ENCODE results near the gene THSD4.

THSD4 gene

DNA sequence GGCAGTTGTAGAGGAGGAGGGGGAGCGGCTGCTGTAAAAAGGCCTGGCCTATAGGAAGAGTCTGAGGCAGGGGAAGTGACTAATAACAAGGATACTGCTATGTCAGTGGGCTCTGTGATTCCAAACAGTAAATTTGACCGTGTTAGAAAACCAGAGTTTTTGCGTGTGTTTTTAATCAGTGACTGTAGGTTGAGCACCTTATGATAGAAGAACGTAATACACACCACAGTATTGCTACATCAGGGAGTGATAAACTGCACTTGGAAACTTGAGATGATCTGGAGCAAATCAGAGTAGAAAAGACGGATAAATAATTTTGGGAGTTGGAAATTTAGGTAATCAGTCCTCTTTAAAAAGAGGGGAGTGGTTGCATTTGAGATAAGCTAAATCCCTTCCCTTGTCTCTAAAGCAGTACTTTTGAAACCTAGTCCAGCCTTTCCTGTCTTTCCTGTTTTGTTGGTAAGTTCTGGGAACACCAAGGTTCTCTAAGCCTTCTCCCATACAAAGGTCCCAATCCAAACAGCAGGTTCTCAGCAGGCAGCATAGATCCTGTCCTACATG is 564.6 kb downstream of the THSD4 start:
- no peak for DNase-seq

DNA sequence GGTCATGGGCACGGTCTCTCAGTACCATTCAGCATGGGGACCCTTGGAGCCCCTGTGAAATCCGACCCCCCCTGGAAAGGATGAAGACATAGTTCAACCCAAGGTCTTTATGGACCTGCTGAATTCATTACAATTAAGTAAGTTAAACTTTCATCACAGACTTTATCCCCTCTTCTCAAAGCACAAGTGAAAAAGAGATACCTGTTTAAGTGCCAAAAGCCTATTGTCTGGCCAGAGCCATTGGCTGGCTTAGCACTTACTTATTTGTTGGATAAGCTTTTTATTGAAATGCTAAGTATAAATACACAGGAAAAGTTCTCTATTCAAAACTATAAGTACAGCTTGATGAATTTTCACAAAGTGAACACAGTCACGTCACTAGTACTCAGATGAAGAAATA is 566.7 kb downstream of the THSD4 start:
- DNase-seq: no peak

DNA sequence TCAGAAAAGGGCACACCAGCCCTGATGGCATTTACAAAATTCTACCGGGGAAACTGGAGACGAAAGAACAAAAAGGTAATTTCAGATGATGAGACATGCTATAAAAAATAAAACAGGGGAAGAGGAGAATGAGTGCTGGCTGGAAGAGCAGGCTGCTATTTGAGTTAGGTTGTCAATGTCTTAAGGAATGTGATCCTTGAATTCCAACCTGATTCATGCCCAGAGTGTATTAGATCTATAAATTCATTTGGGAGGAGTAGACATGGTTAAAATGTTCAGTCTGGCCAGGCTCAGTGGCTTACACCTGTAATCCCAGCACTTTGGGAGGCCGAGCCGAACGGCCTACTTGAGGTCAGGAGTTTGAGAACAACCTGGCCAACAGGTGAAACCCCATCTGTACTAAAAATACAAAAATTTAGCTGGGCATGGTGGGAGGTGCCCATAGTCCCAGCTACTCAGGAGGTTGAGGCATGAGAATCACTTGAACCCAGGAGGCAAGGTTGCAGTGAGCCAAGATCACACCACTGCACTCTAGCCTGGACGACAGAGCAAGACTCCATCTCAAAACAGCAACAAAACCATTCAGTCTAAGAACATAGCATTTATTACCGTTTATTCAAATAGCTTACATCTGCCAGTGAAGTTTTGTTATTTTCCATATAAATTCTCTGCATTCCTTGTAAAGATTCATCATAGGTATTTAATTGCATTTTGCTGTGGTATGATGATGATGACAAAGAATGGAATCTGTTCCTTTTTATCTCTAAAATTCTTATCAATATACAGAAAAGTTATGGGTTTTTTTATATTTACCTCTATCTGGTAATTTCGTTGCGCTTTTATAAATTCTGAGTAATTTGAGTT is 568.4 kb downstream of the THSD4 start:
- no peak for DNase-seq

DNA sequence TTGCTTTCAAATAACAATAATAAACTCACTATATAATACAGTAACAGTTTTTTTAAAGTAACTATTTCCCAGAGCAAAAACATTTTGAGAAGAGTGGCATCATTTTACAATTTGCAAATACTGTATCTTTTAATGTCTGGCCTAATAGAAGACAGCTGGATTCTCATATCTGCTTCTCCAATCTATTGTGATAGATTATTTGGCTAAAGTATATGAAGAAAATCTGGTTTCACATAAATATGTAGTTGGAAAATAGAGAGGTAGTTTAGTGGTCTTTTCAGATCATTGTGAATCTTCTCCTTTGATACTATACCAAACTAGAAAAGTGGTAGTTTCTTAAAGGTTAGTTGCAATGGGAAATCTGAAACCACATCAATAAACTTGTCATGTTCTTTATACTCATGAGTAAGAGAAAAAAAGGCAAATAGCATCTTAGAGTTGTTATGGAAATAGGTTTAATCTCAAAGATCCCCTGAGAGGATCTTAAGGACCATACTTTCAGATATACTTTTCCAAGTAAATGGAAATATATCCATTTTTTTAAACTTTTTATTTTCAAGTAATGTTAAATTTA is 570.2 kb downstream of the THSD4 start:
- DNase-seq: no peak

DNA sequence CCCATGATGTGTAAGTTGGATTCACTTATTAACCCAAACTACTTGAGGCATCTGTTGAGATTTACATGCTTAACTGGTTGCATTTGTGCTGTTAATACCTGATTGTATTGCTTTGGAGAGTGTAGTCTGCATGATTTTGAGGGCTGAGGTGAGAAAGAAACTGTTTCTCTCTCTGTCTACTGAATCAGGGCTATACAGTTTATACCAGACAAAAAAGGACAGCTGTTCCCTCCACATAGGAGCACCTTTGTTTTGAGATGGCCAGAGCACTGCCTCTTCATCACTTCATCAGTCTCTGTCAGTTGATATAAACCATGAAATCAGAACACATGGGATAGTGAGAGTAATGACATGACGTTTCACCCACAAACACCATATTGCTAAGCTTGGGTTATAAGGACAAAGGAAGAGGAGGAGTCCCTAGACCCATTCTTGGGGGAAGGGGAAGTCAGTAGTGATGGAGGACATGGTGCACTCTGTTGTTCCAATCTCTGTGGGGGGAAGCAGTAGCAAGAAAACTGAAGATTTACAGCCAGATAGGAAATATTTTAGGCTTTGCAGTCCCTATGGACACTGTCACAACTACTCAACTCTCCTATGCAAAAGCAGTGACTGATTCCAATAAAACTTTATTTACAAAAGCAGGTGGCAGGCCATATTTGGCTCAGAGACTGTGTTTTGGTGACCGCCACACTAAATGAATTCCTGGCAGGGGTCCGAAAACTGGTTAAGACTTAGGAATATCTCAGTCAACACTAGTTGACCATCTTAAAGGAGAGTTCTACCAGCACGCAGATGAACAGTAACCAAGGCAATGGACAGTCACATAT is 571.2 kb downstream of the THSD4 start:
- no peak for DNase-seq

DNA sequence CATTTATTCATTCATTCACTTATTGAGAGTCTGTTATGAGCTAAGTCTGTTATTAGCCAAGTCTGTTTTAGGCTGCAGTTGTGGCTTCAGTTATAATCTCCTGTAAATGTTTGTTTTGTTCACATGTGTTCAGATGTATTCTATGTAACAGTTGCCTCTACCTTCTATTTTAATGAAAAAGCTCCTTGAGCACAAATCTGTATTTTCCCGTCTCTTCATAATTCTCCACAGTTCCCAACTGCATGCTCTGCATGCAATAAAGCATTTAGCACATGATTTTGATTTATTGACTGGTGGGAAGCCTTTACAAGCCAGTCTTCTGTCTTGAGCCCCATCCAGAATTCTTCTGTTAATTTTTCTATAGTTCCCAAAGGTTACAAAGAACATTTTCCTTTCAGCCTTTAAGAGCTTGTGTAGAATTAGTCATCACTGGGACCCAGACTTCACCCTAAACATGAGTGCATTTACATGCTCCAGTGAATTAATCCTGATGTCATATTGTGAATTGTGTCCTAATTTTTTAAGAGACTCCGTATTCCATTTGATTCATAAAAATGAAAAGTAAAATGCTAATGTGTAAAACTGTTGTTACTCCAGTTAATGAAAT is 572.7 kb downstream of the THSD4 start:
- DNase-seq: no peak

DNA sequence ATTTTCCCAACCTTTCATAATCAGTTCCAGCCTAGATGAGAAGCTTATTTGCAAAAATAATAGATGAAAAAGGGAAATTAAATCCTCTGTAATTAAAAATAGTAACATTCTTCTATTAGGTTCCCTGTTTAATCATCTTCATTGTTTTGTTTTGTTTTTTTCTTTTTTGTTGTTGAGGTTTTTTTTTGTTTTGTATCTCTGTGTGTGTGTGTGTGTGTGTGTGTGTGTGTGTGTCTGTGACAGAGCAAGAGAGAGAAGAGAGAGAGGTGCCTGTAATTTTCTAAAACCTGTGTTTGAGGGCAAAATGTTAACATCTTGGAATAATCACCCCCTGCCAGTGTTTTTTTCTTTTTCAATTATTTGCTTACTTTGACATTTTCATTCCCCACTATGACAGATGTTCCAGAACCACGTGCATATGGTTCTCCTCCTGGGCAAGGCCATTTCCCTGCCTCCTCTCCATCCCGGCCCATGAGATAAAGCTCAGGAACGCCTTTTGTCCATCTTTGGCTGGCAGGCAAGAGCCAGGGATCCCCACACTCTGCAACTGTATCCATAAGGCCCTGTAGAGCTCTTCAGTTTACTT is 573.3 kb downstream of the THSD4 start:
- DNase-seq: no peak

DNA sequence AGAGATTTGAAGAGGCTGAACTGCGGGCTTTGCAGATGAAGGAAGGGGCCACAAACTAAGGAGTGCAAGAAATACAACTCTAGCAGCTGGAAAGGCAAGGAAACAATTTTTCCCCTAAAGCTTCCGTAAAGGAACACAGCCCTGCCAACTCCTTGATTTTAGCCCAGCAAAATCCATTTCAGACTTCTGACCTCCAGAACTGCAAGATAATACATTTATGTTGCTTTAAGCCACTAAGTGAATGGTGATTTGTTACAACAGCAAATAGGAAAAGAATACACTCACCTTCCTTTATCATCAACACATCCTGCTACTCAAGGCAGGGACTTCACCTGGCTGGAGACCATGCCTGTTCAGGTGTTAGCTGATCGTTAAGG is 575.8 kb downstream of the THSD4 start:
- DNase-seq: no peak

DNA sequence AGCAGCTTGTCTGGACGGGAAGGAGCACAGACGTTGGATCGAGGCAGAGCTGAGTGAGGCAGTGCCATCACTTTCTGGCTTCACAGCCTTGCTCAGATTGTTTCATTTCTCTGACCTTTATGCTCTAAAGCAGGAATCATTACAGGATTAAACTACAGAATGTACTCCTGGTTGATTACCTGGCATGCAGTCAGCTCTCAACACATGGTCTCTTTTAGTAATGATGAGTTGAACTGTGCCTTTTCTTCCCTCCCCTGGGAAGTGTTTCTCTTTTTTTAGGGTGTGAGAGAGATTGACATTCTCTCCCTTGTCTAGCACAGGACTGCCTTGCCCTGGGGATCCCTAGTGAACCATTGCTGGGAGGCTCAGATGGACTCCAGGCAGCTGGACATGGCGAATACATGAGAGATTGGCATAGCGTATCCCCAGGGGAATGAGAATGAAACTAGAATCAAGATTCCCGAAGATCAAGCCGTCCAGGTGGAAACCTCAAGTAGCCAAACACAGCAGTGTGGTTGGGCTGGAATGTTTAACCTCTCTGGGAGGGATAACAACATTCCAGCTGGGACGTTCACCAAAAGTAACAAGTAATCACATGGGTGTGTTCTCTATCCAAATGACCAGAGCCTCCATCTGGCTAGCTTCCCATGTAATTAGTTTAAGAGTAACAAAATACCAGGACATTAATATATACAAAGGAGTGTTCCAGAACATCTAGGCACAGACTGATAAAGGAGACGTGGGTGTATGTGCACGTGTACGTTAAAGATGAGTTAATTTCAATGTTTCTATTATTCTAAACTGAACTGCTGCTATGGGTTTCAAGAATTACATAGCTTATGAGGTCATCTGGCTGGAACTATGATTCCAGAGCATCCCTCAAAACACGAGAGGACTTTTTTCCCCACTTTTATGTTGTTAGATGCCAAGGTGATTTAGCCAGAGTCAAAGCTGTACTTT is 576.5 kb downstream of the THSD4 start:
- no peak for DNase-seq

DNA sequence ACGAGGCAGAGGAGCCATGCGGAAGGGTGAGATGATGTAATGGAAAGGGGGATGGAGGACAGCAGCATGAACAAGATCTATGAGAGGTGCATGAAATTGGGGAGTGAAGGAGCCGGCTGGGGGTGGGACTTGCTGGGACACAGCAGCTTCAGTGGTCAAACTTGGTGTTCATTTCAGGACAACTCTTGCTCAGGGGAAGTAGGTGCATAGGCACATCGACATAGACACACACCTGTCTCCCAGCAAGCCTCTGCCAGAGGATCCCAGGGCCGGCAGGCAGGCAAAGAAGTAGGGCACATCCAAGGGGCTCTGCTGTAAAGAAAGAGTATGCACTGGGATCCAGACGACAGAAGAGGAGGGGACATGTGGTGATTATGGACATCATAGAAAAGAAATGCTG is 582.0 kb downstream of the THSD4 start:
- no peak for DNase-seq

DNA sequence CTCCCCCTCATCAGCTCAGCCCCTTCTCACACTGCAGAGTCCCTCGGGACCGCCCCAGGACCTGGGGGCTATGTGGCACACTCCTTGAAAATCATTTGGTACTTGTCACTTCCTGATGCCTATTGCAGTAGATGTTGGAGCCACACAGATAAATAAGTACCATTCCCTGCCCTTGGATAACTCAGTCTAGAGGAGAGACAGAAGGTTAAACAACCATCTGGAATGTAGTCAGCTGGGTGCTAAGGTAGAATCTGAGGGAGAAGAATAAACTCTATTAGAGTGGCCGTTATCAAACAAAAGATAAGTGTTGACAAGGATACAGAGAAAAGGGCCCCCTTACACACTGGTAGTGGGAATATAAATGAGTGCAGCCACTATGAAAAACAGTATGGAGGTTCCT is 582.8 kb downstream of the THSD4 start:
- no peak for DNase-seq

DNA sequence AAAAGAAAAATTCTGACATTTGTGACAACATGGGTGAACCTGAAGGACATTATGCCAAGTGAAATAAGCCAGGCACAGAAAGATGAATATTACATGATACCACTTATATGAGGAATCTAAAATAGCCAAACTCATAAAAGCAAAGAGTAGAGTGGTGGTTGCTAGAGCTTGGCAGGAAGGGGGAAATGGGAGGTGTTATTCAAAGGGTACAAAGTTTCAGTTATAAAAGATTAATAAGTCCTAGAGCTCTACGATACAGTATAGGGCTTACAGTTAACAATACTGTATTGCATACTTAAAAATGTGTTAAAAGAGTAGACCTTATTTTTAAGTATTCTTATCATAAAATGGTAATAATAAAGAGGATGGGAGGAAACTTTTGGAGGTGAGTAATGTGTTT is 583.5 kb downstream of the THSD4 start:
- no peak for DNase-seq

DNA sequence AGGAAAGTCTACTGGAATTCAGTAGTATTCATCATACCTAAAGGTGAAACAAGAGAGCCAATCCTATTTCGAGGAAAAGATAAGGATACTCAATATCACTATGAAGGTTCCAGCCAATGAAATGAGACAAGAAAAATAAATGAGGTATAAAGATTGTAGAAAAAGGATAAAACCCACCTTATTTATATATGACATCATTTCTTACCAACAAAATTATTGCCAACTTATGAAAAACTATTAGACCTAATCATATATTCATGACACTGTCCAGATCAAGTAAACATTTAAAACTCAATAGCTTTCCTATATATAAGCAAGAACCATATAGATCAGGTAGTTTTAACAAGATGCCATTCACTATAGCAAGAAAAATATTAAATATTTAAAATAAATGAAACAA is 584.7 kb downstream of the THSD4 start:
- no peak for DNase-seq

DNA sequence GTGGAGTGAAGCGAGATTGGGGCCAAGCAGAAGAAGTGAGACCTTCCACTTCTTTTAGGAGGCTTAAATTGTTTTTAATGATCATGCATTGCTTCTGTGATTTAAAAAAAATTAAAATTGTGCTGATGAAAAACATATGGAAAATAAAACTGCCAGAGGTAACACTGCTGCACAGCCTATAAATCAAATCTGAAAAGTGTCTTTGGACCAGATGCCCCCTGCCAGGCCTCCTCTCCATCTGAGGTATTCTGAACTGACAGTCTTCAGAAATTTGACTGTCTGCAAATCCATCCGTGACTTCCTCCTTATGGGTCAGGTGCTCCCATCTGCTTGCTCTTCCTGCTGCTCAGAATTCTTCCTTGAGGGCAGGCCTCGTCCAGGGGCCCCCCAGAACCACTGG is 586.5 kb downstream of the THSD4 start:
- no peak for DNase-seq

DNA sequence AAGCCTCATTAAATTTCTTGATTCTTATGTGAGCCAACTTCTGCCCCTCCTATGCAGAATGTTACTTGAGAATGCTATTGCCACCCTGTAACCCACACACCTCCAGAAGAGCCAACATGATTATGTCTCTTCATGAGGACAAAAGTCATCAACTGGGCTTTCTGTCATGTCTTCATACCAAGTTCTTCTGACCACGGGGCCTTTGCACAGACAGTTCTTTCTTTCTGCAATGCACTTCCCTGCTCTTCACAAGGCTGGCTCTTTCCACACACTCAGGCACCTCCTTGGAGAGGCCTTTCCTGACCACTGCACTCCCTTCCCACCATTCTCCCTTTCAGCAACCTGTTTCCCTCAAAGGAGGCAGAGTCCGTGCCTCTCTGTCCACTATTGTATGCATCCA is 587.2 kb downstream of the THSD4 start:
- DNase-seq: no peak

DNA sequence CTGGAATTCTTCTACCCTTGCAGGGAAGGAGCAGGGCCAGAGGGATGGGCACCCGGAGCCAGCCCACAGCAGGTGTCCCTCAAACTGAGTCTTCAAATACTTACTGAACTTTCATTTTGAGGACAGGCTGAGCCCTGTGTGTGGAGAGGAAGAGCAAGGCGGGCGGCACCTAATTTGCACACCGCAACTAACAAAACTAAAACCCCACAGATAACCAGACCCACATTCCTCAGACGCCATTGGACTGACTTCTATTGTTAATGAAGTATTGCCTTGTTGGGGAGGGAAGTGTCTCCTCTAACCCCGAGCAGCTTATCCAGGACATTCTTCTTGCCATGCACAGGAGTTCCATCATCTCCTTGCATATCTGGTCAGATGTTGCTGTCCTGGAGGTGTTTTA is 589.9 kb downstream of the THSD4 start:
- DNase-seq: no peak

DNA sequence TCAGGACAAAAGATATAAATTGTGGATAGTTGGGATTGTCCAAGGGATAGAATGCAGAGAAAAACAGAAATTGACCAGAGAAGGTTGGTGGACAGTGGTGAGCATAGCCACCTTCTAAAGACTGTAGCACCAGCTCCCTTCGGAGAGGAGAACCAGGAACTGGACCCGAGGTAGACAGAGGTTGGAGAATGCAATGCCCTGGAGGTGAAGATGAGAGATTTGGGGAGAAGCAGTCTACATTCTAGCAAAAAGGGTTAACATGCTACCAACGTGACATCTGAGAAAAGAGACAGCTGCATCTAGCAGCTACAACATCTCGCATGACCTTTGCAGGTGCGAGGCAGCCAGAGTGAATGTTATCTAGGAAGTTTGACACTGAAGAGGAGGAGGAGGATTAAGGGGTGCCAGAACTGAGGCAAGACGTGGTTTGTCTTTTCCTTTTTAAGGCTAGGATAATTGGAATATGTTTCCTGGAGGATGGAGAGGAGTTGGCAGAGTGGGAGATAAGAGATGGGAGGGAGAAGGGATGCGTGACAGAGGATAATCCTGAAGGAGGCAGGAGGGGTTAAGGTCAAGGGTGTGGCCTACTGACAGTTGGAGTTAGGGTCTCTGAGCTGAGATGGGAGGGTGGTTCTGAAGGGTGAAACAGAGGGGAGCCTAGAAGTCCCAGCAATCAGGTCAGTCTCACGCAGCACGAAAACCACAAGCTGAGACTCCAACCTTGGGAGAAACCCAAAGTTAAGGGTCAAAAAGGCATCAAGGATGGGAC is 591.4 kb downstream of the THSD4 start:
- DNase-seq: no peak

DNA sequence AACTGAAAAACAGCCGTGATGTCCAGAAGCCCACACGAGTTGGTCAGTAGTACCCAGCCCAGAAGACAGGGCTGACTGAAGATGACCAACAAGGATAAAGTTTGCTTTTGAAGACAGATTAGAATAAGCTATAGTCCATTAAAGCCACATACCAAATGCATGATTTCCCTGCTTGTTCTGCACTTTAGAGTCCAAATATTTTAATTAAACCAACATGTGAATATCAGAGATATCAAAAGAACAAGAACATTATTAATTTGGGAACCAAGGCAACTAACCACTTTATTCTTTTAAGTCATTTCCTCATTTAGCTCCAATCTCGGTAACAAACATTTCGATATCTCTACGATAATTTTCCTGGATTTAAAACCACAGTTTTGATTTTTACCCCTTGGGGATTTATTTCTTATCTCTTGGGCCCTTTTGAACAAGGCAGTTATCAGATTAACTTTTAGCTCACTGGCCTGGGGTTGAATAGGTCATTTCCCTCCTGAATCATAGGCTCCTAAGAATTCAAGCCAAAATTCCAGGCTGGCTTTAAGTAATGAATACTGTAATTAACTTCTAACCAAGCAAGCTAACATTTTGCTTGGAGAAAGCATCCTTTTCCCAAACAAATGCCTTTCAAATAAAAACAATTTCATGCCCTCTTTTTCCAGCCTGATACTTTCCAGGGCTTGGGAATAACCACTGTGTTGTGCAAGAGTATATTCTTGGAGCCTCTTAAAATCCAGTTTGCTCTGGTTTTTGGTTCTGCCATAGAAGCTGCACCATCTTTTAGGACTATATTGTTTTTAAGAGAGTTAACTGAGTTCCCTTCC is 592.2 kb downstream of the THSD4 start:
- no peak for DNase-seq

DNA sequence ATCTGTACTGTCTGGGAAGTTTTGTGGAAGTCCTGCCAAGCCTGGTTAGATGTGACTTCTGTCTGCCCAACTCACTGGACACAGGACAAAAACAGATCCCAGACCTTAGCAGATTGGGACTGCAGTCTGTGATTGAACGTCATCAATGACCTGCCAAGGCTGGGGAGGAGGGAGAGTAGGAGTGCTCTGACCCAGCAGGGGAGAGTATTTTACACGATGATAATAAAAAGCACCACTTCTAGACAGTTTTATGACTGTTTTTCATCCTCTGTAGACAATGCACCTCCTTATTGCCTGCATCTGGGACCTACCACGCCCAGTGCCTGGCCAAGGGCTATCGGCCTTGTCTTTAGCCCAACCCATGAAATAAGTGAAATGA is 592.8 kb downstream of the THSD4 start:
- no peak for DNase-seq

DNA sequence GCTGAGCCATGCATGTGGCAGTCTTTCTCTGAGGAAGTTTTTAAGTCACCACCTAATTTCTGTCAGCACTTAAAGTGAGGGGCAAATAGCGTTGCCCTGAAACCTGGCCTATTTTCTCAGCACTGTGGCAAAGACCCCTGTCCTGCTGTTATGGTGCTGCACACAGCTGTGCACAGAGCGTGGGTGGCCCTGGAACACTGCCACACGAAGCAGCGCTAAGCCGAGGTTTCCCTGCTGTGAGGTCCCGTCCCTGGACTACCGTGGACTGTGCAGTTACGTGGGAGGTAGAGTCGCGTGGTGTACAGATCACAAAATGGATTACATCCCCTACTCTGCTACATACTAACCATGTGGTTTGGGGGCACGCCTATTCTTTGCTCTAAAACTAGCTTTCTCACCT is 593.5 kb downstream of the THSD4 start:
- DNase-seq: no peak

Measured in NCI-H2171 (cell line).